GM19099 (cell line): Measurements from ENCODE around the gene ITSN1.

Experiments used
- POLR2A ChIP-seq: IDR thresholded peaks from 3 replicates; pipeline ENCODE4 v1.6.1; 2011; ENCODE audit warnings: low read depth; ENCODE audit not compliant: insufficient read length; ENCODE audit errors: extremely low read depth

ITSN1 gene

GRCh38 chr21:33874161-33874560, 231.9 kb downstream of the ITSN1 start:
- TF ChIP-seq POLR2A = no peak

- TF ChIP-seq POLR2A = no peak
Observed at GRCh38 chr21:33875026-33875695, 232.9 kb downstream of the ITSN1 start.

- TF ChIP-seq POLR2A = no peak
Observed at GRCh38 chr21:33878824-33879223, 236.5 kb downstream of the ITSN1 start.

GRCh38 chr21:33880626-33881025, 238.3 kb downstream of the ITSN1 start:
- TF ChIP-seq POLR2A = no peak

GRCh38 chr21:33881689-33882440, 239.6 kb downstream of the ITSN1 start:
- no peak for TF ChIP-seq POLR2A

GRCh38 chr21:33883118-33883517, 240.8 kb downstream of the ITSN1 start:
- no peak for TF ChIP-seq POLR2A

- TF ChIP-seq POLR2A = no peak
Observed at GRCh38 chr21:33884376-33885171, 242.3 kb downstream of the ITSN1 start.

GRCh38 chr21:33885172-33885514, 242.8 kb downstream of the ITSN1 start:
- no peak for TF ChIP-seq POLR2A

GRCh38 chr21:33886321-33886720, 244.0 kb downstream of the ITSN1 start:
- no peak for TF ChIP-seq POLR2A

- TF ChIP-seq POLR2A = no peak
Observed at GRCh38 chr21:33890187-33890586, 247.9 kb downstream of the ITSN1 start.

- TF ChIP-seq POLR2A = no peak
Observed at GRCh38 chr21:33892853-33893252, 250.6 kb downstream of the ITSN1 start.

- TF ChIP-seq POLR2A = no peak
Observed at GRCh38 chr21:33893917-33894316, 251.6 kb downstream of the ITSN1 start.

GRCh38 chr21:33894736-33895288, 252.5 kb downstream of the ITSN1 start:
- TF ChIP-seq POLR2A = no peak

GRCh38 chr21:33895356-33895755, 253.1 kb downstream of the ITSN1 start:
- TF ChIP-seq POLR2A = no peak

GRCh38 chr21:33896691-33897090, 254.4 kb downstream of the ITSN1 start:
- TF ChIP-seq POLR2A = no peak
